ENCODE data around the gene TAL2.
"Not testable (repeated sequence)": the region's sequence is repeated elsewhere in the genome, so short reads cannot be mapped to it uniquely, and the experiment has no call there.

Gene TAL2

GRCh38 chr9:105701145-105701544, 38.9 kb downstream of the TAL2 start:
- no peak overlapping the region for H3K4me3 ChIP-seq (replicated peaks; ENCODE audit: low read depth, low read length)
- DNase-seq (ENCODE audit: low read depth): no peak
- TF ChIP-seq, protein P1, sequence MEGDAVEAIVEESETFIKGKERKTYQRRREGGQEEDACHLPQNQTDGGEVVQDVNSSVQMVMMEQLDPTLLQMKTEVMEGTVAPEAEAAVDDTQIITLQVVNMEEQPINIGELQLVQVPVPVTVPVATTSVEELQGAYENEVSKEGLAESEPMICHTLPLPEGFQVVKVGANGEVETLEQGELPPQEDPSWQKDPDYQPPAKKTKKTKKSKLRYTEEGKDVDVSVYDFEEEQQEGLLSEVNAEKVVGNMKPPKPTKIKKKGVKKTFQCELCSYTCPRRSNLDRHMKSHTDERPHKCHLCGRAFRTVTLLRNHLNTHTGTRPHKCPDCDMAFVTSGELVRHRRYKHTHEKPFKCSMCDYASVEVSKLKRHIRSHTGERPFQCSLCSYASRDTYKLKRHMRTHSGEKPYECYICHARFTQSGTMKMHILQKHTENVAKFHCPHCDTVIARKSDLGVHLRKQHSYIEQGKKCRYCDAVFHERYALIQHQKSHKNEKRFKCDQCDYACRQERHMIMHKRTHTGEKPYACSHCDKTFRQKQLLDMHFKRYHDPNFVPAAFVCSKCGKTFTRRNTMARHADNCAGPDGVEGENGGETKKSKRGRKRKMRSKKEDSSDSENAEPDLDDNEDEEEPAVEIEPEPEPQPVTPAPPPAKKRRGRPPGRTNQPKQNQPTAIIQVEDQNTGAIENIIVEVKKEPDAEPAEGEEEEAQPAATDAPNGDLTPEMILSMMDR (IDR thresholded peaks at IDR 0.05; ENCODE audit: low read length, missing control alignments): no peak

- TF ChIP-seq, protein P1 (IDR thresholded peaks at IDR 0.05; ENCODE audit: low read length, missing control alignments): no peak
- H3K4me3 ChIP-seq (replicated peaks; ENCODE audit: low read depth, low read length): no peak overlapping the region
- DNase-seq (ENCODE audit: low read depth): no peak
Measured at GRCh38 chr9:105702207-105702606, 40.0 kb downstream of the TAL2 start.

- not testable (repeated sequence) for DNase-seq (ENCODE audit: low read depth); H3K4me3 ChIP-seq (replicated peaks; ENCODE audit: low read depth, low read length)
Measured at GRCh38 chr9:105703638-105704037, 41.4 kb downstream of the TAL2 start.

DNA sequence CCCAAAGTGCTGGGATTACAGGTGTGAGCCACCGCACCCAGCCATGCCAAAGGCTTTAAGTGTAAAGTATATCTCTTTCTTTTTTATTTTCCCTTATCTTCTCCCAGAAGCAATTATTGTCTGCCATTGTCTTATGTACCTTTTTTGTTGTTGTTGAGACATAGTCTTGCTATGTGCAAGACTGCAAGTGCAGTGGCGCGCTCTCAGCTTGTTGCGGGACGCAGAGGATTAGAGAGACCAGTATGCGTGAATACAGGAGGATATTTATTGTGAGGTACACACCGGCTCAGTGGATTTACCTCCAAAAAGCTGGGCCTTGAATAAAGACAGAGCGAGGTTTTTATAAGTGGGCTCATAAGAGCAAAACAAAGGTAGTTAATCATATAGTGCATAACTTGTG, 43.9 kb downstream of the TAL2 start:
- no peak for DNase-seq (ENCODE audit: low read depth)
- H3K4me3 ChIP-seq (replicated peaks; ENCODE audit: low read depth, low read length): no peak overlapping the region
- TF ChIP-seq, protein P1 (IDR thresholded peaks at IDR 0.05; ENCODE audit: low read length, missing control alignments): no peak

DNA sequence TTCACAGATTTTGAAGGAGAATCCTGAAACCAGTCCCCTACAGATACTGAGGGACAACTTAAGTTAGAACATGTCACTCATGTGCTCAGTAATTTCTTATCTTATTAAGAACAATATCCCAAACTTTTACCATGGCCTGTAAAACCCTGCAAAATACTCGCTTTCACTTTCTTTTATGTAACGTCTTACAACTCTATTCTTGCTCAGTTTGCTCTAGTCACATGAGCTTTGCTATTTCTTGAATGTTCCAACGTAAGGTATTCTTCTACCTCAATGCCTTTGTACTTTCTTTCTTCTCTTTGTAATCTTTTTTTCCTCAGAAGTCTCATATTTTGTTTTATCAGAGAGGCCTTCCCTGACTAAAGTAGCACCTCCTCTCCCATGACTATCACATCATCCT, 46.1 kb downstream of the TAL2 start:
- TF ChIP-seq, protein P1 (IDR thresholded peaks at IDR 0.05; ENCODE audit: low read length, missing control alignments): no peak
- no peak for DNase-seq (ENCODE audit: low read depth)

DNA sequence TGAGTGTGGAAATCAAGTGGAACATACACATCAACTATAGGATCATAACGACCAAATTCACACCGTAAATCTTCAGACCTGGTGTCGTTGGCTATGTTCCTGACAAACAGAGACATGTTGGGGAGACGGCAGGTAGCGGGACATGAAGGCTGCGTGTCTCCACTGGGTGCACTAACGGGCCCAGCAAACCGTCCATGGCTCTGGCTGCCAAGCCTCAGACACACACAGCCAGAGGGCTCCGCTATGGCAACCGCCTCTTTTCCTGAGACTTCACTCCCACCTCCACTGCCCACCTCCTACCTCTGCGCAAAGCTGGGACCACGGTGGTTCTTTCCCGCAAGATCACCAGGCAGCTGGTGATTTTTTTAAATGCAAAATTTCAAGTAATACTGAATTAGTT, 48.4 kb downstream of the TAL2 start:
- no peak overlapping the region for H3K4me3 ChIP-seq (replicated peaks; ENCODE audit: low read depth, low read length)
- TF ChIP-seq, protein P1 (IDR thresholded peaks at IDR 0.05; ENCODE audit: low read length, missing control alignments): no peak
- no peak for DNase-seq (ENCODE audit: low read depth)

More for the DNA sequence above, 46.1 kb downstream of the TAL2 start:
- no peak overlapping the region for H3K4me3 ChIP-seq (replicated peaks; ENCODE audit: low read depth, low read length)

- TF ChIP-seq, protein P1 (IDR thresholded peaks at IDR 0.05; ENCODE audit: low read length, missing control alignments): no peak
- no peak for DNase-seq (ENCODE audit: low read depth)
- H3K4me3 ChIP-seq (replicated peaks; ENCODE audit: low read depth, low read length): no peak overlapping the region
Measured at GRCh38 chr9:105711867-105712266, 49.6 kb downstream of the TAL2 start.
